K562 (cell line): ENCODE measurements around the gene FBXO11. TPM values are rescaled to one million over a fixed set of nuclear protein-coding genes. Genes with fewer than 3 reads are reported as not detected.

Experiments used
- CREB1 ChIP-seq, 2 experiments: sonication (generic) in 1 of 2; formaldehyde crosslinking in 1 of 2; IDR thresholded peaks; 2 replicates each; pipeline versions ENCODE4 v1.6.1 to v1.8.0; 2012 to 2022; ENCODE audit warnings: inconsistent platforms in 1 of 2, mild to moderate bottlenecking in 1 of 2, missing genetic modification reagents in 1 of 2, moderate library complexity in 1 of 2
- GABPB1 ChIP-seq: sonication (generic); formaldehyde crosslinking; IDR thresholded peaks from 2 replicates; pipeline ENCODE4 v1.8.0; 2022; ENCODE audit warnings: mild to moderate bottlenecking, missing genetic modification reagents
- NR2C1 ChIP-seq, 2 experiments: fragments of 450-650 bp; IDR thresholded peaks; 2 replicates each; pipeline ENCODE4 v1.6.1; 2017; ENCODE audit warnings: mild to moderate bottlenecking in 2 of 2, antibody characterized with exemption in 1 of 2, inconsistent platforms in 1 of 2, missing compliant biosample characterization in 1 of 2, missing genetic modification characterization in 1 of 2
- ZC3H8 ChIP-seq: fragments of 450-650 bp; IDR thresholded peaks from 2 replicates; pipeline ENCODE4 v1.6.1; 2017
- polyA plus RNA-seq, 8 experiments: library from polyadenylated mRNA; depleted of rRNA in 4 of 8; stranded (reverse) in 5 of 8; unstranded in 3 of 8; fragments of >200 nt; fragmentation: Nextera tagmentation in 2 of 8; fragmentation: Illumina TruSeq in 1 of 8; extraction: Ambion mirVana in 2 of 8; extraction: Trizol in 1 of 8; gene quantifications; 2 replicates each; pipeline versions ENCODE4 v1.2.1 to v1.2.3, GENCODE V29; 2011 to 2014; ENCODE audit warnings: inconsistent platforms in 1 of 8, missing spikeins in 1 of 8
- total RNA-seq, 7 experiments: library from RNA; depleted of rRNA in 6 of 7; stranded (reverse); fragments of >200 nt in 6 of 7; fragmentation: Illumina TruSeq in 2 of 7; extraction: Trizol in 2 of 7; gene quantifications; 2 replicates each; pipeline versions ENCODE4 v1.2.1 to v1.2.3, GENCODE V29; 2011 to 2021; ENCODE audit warnings: low replicate concordance in 1 of 7
- TF ChIP-seq, protein P1 (sequence below): sonication (generic); formaldehyde crosslinking; IDR thresholded peaks from 2 replicates; pipeline ENCODE4 v1.8.0; 2023; ENCODE audit warnings: mild to moderate bottlenecking, missing genetic modification reagents
- TF ChIP-seq, protein P2 (sequence below), 2 experiments: fragments of 450-650 bp; IDR thresholded peaks; 2 replicates each; pipeline ENCODE4 v1.6.1; 2018; ENCODE audit warnings: mild to moderate bottlenecking in 2 of 2, low read depth in 1 of 2; ENCODE audit not compliant: partially characterized antibody in 2 of 2

Gene FBXO11
- total and polyA plus RNA-seq, 9 of the 15 experiments (the other 6 are each of a cell fraction or from before 2014, with no cell fraction given), result 8.8 to 44.5 (median 24.1) TPM

- no peak; the same call in none of the 2 replicates for TF ChIP-seq NR2C1 (IDR thresholded peaks at IDR 0.05)
- TF ChIP-seq NR2C1 (tag; IDR thresholded peaks at IDR 0.05), result peak; percentile 33; the same call in 1 of the 2 replicates
- TF ChIP-seq, protein P1, sequence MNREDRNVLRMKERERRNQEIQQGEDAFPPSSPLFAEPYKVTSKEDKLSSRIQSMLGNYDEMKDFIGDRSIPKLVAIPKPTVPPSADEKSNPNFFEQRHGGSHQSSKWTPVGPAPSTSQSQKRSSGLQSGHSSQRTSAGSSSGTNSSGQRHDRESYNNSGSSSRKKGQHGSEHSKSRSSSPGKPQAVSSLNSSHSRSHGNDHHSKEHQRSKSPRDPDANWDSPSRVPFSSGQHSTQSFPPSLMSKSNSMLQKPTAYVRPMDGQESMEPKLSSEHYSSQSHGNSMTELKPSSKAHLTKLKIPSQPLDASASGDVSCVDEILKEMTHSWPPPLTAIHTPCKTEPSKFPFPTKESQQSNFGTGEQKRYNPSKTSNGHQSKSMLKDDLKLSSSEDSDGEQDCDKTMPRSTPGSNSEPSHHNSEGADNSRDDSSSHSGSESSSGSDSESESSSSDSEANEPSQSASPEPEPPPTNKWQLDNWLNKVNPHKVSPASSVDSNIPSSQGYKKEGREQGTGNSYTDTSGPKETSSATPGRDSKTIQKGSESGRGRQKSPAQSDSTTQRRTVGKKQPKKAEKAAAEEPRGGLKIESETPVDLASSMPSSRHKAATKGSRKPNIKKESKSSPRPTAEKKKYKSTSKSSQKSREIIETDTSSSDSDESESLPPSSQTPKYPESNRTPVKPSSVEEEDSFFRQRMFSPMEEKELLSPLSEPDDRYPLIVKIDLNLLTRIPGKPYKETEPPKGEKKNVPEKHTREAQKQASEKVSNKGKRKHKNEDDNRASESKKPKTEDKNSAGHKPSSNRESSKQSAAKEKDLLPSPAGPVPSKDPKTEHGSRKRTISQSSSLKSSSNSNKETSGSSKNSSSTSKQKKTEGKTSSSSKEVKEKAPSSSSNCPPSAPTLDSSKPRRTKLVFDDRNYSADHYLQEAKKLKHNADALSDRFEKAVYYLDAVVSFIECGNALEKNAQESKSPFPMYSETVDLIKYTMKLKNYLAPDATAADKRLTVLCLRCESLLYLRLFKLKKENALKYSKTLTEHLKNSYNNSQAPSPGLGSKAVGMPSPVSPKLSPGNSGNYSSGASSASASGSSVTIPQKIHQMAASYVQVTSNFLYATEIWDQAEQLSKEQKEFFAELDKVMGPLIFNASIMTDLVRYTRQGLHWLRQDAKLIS (CRISPR knock-in tag), result 0 out of 2 replicates have a peak, but pooled peaks have one; percentile 1
- TF ChIP-seq, protein P2, sequence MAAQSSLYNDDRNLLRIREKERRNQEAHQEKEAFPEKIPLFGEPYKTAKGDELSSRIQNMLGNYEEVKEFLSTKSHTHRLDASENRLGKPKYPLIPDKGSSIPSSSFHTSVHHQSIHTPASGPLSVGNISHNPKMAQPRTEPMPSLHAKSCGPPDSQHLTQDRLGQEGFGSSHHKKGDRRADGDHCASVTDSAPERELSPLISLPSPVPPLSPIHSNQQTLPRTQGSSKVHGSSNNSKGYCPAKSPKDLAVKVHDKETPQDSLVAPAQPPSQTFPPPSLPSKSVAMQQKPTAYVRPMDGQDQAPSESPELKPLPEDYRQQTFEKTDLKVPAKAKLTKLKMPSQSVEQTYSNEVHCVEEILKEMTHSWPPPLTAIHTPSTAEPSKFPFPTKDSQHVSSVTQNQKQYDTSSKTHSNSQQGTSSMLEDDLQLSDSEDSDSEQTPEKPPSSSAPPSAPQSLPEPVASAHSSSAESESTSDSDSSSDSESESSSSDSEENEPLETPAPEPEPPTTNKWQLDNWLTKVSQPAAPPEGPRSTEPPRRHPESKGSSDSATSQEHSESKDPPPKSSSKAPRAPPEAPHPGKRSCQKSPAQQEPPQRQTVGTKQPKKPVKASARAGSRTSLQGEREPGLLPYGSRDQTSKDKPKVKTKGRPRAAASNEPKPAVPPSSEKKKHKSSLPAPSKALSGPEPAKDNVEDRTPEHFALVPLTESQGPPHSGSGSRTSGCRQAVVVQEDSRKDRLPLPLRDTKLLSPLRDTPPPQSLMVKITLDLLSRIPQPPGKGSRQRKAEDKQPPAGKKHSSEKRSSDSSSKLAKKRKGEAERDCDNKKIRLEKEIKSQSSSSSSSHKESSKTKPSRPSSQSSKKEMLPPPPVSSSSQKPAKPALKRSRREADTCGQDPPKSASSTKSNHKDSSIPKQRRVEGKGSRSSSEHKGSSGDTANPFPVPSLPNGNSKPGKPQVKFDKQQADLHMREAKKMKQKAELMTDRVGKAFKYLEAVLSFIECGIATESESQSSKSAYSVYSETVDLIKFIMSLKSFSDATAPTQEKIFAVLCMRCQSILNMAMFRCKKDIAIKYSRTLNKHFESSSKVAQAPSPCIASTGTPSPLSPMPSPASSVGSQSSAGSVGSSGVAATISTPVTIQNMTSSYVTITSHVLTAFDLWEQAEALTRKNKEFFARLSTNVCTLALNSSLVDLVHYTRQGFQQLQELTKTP (IDR thresholded peaks at IDR 0.05; ENCODE audit: low read depth in 1 of 2, partially characterized antibody in 2 of 2), result no peak
- TF ChIP-seq CREB1 (IDR thresholded peaks at IDR 0.05), result no peak
- peak; percentile 34; the same call in 1 of the 2 replicates for TF ChIP-seq CREB1 (CRISPR knock-in tag; IDR thresholded peaks at IDR 0.05)
- TF ChIP-seq GABPB1, result peak; percentile 27; the same call in 1 of the 2 replicates
- no peak for TF ChIP-seq ZC3H8
Observed at GRCh38 chr2:47782381-47782670, 124.0 kb downstream of the FBXO11 start (continued).
